AG08396 (cell line): ENCODE data around the gene ABHD2.
A peak's percentile ranks its signal among the peaks of the same experiment; 100 is the strongest.
"Not testable (repeated sequence)": the region's sequence is repeated elsewhere in the genome, so short reads cannot be mapped to it uniquely, and the experiment has no call there.

Source experiments
- DNase-seq: peaks from one replicate; pipeline ENCODE4 v3.0.0; 2012; ENCODE audit warnings: low spot score, mixed read lengths

Gene ABHD2

DNA sequence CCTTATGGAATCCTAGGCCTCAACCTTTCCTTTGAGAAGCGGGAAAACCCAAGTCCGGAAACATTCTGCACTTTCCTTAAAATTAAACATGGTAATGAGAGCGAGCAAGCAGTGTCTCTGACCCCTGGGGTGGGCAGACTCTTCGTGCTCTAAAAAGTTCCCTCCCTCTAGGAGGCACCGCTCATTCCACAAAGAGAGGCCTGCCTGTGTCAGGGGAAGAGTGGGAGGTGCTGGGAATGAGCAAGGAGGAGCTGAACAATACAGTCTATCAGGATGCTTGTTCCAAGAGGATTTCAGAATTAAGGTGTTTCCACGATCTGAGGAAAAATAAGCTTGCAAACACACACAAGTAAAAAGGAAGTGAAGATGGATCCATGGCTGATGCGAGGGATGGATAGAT is 139.2 kb downstream of the ABHD2 start:
- no peak for DNase-seq

GRCh38 chr15:89230277-89230676 is 142.0 kb downstream of the ABHD2 start:
- no peak for DNase-seq

DNA sequence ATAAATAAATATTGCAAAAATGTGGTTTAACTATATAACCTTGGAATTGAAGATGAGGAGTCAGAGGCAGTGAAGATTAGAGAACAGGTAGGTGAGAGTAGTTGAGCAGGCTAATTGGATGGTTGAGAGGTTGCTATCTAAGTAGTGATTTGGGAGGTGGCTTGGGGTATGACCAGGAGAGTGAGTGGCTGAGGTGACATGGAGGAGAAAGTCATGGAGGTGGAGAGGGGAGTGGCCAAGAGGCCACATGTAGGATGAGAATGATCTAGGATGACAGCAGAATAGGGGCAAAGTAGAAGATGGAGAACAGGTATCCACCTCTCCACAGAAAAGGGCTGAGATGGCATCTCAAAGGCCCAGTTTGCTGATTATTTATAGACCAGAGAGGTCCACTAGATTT is 143.6 kb downstream of the ABHD2 start:
- no peak for DNase-seq

GRCh38 chr15:89239883-89240810 is 151.9 kb downstream of the ABHD2 start:
- DNase-seq = not testable (repeated sequence)

- DNase-seq = peak; percentile 34
Observed at GRCh38 chr15:89243046-89243690, 154.9 kb downstream of the ABHD2 start.

DNA sequence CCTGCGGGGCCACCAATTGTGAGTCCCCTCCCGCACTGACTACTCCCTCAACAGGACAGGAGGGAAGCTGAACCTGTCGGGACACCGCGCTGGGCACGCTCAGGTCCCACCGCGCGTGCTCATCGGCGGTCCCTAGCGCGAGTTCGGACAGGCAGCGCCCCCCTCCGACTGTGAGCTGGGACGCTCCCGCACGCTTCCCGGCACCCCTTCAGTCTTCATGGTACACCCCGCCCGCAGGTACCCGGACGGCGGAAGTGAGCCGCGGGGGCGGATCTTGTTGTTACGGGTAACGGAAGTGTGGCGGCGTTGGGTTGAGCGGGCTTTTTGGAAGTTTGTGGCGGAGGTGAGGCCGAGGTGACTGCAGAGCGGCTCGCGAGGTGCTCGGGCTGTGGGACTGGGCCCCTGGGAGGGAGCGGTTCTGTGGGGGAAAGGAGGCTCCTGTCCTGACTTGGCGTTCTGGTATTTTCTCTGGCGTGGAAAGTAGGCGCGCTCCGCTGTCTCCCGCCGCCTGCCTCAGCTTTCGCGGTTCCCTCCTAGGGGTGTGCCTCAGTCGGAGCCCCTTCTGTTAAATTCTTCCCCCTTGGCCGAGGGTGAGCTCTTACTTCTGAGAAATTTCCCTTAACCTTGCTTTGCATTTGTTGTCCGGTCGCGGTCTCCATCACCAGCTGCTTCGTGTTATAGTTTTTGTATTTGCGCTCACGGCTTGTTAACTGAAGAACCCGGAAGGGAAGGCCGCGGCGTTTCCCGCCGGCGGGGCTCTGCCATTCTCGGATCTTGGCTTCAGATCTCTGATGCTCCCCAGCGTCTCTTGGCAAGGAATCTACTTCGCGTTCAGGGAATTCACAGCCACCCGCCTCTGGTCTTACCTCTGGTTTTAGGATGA is 155.7 kb downstream of the ABHD2 start, which contains the start of gene FANCI:
TSS of gene FANCI (plus strand) at position 289 of the 883 bp plus-strand sequence. CDS start 3,669 bp downstream, outside the sequence.
- peak; percentile 95 for DNase-seq

DNA sequence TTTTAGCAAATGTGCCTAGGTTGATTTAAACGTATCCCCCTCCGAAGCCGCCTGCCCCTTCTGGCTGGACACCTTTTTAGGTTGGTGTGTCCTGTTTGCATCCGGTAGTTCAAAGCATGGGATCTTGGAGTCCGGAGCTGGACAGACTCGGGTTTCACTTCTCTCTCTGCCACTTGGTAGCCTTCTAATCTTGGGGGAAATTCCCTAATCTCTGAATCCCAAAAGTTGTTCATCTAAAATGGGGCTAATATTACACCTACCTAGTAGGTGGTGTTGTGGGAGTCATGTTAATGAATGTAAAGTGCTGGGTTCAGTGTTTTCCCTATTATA is 156.3 kb downstream of the ABHD2 start:
- DNase-seq = peak; percentile 28

- DNase-seq = no peak
Observed at GRCh38 chr15:89247446-89247845, 159.2 kb downstream of the ABHD2 start.

DNA sequence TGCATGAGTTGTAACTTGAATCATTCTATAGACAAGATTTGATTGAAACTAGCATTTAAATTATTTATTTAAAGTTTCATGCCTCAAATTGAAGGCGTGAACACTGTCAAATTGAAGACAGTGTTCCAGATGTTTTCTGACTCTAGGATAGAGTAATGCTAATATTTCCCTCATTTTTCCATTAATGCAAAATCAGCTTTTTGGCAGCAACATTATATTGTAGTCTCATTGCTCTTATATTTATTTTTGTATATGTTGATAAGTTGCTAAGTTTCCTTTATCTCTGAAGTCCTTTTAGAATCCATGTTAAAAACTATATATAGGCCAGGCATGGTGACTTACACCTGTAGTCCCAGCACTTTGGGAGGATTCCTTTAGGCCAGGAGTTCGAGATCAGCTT is 160.3 kb downstream of the ABHD2 start:
- DNase-seq = no peak

GRCh38 chr15:89250142-89250541 is 161.9 kb downstream of the ABHD2 start:
- DNase-seq = not testable (repeated sequence)
